KMS-11 (cell line): Measurements from ENCODE around the gene GSTO1.

Experiments
- H2AFZ ChIP-seq: fragments of 200-600 bp; sonication (generic); 2 replicates; pipeline ENCODE4 v1.6.1; 2016; ENCODE audit warnings: antibody characterized with exemption, mixed run types, low read depth
- H3K27ac ChIP-seq: fragments of 200-600 bp; sonication (generic); 2 replicates; pipeline ENCODE4 v1.6.1; 2016; ENCODE audit warnings: mild to moderate bottlenecking, mixed run types
- H3K27me3 ChIP-seq: fragments of 200-600 bp; sonication (generic); 2 replicates; pipeline ENCODE4 v1.6.1; 2017; ENCODE audit warnings: mild to moderate bottlenecking, low read depth, mixed run types, moderate library complexity; ENCODE audit not compliant: insufficient read depth
- H3K36me3 ChIP-seq: fragments of 200-600 bp; sonication (generic); 2 replicates; pipeline ENCODE4 v1.6.1; 2017; ENCODE audit warnings: mild to moderate bottlenecking, mixed run types; ENCODE audit not compliant: insufficient read depth
- H3K4me1 ChIP-seq: fragments of 200-600 bp; sonication (generic); 2 replicates; pipeline ENCODE4 v1.6.1; 2016; ENCODE audit warnings: mild to moderate bottlenecking, low read depth, mixed run types; ENCODE audit not compliant: poor library complexity, severe bottlenecking
- H3K4me2 ChIP-seq: fragments of 200-600 bp; sonication (generic); 2 replicates; pipeline ENCODE4 v1.7.0; 2016; ENCODE audit warnings: mild to moderate bottlenecking, mixed run types
- H3K4me3 ChIP-seq: fragments of 200-600 bp; sonication (generic); IDR thresholded peaks from 2 replicates; pipeline ENCODE4 v1.6.1; 2017; ENCODE audit warnings: low read depth, low read length, mixed read lengths; ENCODE audit not compliant: insufficient read depth
- H3K79me2 ChIP-seq: fragments of 200-600 bp; sonication (generic); 2 replicates; pipeline ENCODE4 v1.6.1; 2016; ENCODE audit warnings: low read depth, mixed run types; ENCODE audit not compliant: insufficient read depth
- H3K9ac ChIP-seq: fragments of 200-600 bp; sonication (generic); 2 replicates; pipeline ENCODE4 v1.6.1; 2016; ENCODE audit warnings: mild to moderate bottlenecking, mixed run types
- H4K20me1 ChIP-seq: fragments of 200-600 bp; sonication (generic); 2 replicates; pipeline ENCODE4 v1.6.1; 2016; ENCODE audit warnings: mild to moderate bottlenecking, mixed run types; ENCODE audit not compliant: insufficient read depth
- TF ChIP-seq, protein P1 (sequence below): fragments of 200-600 bp; sonication (generic); conservative IDR thresholded peaks from 2 replicates; pipeline ENCODE4 v1.6.1; 2017; ENCODE audit warnings: low read depth, mild to moderate bottlenecking, antibody characterized with exemption, low read length, moderate library complexity, mixed read lengths

The GSTO1 gene

DNA sequence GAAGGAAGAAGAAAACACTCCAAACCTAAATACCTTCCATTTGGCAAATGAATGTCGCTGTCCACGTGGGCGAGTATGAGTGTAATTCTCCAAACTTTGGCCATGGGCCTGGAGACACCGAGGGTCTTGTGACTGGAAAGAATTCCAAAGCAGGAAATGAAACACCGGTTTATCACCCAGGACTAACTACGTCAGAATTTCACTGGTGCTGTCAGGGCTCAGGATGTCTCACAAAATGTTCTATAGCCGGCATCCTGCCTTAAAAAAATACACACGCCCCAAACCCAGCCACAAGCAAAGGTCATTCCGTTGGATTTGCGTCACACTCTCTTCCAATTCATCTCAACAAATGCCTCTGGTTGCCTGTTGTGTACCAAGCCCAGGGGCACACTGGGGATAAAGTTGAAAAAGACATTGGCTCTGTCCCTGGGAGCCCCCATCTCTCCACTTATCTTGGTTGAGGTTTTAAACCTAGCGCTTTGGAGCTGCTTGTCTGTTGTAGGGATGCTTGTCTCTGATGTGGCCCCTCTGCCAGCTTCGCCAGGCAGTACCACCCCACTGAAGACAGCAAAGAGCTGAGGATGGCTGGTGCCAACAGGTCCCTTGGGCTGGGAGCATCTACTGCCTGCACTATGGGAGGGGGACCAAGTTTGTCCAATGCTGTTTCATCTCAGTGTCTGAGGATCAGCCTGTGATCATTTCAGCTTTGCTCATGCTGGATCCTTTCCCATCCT, 45.5 kb downstream of the GSTO1 start:
- no peak overlapping the region for H3K4me3 ChIP-seq

DNA sequence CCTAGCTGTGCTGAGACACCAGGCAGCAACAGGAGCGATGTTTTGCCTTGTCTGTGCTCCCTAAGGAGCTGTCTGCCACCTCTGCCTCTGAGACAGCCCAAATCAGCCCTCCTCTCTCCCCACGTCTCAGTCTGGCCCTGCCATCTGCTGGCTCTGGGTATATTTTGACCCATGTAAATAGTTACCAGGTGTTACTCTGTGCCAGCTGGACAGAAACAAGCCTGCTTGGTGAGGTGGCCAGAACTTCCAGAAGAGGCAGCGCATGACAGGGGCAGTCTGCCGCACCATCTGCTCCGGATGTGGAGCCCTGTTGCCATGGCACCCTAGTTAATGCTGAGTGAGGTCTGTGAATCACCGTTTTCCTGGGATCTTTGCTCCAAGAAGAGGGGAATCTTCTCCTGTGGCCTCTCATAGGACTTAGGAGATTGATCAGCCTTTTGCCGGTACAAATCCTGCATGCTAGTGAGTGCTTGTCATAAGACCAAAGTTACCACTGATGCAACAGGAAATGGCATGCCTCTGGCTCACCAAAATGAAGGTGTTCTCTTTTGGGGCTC, 46.1 kb downstream of the GSTO1 start:
- H3K36me3 ChIP-seq = no peaks in the 10 kb centered on the region
- H3K27ac ChIP-seq = no peak overlapping the region
- H3K4me1 ChIP-seq = no peaks in the 10 kb centered on the region
- no peak overlapping the region for H3K4me2 ChIP-seq
- no peak overlapping the region for H2AFZ ChIP-seq
- no peaks in the 10 kb centered on the region for H3K27me3 ChIP-seq
- no peak overlapping the region for H3K4me3 ChIP-seq
- TF ChIP-seq, protein P1, sequence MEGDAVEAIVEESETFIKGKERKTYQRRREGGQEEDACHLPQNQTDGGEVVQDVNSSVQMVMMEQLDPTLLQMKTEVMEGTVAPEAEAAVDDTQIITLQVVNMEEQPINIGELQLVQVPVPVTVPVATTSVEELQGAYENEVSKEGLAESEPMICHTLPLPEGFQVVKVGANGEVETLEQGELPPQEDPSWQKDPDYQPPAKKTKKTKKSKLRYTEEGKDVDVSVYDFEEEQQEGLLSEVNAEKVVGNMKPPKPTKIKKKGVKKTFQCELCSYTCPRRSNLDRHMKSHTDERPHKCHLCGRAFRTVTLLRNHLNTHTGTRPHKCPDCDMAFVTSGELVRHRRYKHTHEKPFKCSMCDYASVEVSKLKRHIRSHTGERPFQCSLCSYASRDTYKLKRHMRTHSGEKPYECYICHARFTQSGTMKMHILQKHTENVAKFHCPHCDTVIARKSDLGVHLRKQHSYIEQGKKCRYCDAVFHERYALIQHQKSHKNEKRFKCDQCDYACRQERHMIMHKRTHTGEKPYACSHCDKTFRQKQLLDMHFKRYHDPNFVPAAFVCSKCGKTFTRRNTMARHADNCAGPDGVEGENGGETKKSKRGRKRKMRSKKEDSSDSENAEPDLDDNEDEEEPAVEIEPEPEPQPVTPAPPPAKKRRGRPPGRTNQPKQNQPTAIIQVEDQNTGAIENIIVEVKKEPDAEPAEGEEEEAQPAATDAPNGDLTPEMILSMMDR = no peak
- no peaks in the 10 kb centered on the region for H3K79me2 ChIP-seq
- H4K20me1 ChIP-seq = no peaks in the 10 kb centered on the region
- no peak overlapping the region for H3K9ac ChIP-seq

More for the DNA sequence above, 45.5 kb downstream of the GSTO1 start:
- no peaks in the 10 kb centered on the region for H3K79me2 ChIP-seq
- H3K4me1 ChIP-seq = no peaks in the 10 kb centered on the region
- H3K4me2 ChIP-seq = no peak overlapping the region
- no peak overlapping the region for H3K9ac ChIP-seq
- no peaks in the 10 kb centered on the region for H3K36me3 ChIP-seq
- no peak overlapping the region for H2AFZ ChIP-seq
- no peaks in the 10 kb centered on the region for H4K20me1 ChIP-seq
- TF ChIP-seq, protein P1 = no peak
- H3K27me3 ChIP-seq = no peaks in the 10 kb centered on the region
- H3K27ac ChIP-seq = no peak overlapping the region

DNA sequence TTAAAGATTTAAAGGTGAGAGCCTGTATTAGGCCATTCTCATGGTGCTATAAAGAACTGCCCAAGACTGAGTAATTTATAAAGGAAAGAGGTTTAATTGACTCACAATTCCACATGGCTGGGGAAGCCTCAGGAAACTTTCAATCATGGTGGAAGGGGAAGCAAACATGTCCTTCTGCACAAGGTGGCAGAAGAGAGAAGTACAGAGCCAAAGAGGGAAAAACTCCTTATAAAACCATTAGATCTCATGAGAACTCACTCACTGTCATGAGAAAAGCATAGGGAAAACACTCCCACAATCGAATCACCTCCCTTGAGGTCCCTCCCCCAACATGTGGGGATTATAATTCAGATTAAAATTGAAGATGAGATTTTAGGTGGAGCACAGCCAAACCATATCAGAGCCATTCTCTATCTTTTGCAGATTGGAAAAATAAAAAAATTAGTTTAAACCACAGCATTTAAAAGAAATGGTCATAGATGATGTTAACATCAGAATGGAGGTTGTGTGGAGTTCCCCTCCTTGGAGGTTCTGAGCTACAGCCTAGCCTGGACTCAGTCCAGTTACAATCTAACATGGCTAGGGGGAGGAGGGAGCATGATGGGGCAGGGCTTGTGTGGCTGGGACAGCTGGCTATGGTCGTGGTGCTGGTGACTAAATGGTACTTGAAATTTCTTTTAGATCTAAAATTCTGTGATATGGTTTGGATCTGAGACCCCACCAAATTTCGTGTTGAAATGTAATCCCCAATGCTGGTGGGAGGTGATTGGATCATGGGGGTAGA, 47.4 kb downstream of the GSTO1 start:
- no peaks in the 10 kb centered on the region for H4K20me1 ChIP-seq
- H3K36me3 ChIP-seq = no peaks in the 10 kb centered on the region
- no peaks in the 10 kb centered on the region for H3K79me2 ChIP-seq
- no peak overlapping the region for H3K4me3 ChIP-seq
- H2AFZ ChIP-seq = no peak overlapping the region
- no peak overlapping the region for H3K9ac ChIP-seq
- no peak overlapping the region for H3K27ac ChIP-seq
- TF ChIP-seq, protein P1 = no peak
- no peak overlapping the region for H3K4me2 ChIP-seq
- peaks cover 7% of the 10 kb centered on the region; the same call in 1 of the 2 replicates for H3K27me3 ChIP-seq
- no peaks in the 10 kb centered on the region for H3K4me1 ChIP-seq

DNA sequence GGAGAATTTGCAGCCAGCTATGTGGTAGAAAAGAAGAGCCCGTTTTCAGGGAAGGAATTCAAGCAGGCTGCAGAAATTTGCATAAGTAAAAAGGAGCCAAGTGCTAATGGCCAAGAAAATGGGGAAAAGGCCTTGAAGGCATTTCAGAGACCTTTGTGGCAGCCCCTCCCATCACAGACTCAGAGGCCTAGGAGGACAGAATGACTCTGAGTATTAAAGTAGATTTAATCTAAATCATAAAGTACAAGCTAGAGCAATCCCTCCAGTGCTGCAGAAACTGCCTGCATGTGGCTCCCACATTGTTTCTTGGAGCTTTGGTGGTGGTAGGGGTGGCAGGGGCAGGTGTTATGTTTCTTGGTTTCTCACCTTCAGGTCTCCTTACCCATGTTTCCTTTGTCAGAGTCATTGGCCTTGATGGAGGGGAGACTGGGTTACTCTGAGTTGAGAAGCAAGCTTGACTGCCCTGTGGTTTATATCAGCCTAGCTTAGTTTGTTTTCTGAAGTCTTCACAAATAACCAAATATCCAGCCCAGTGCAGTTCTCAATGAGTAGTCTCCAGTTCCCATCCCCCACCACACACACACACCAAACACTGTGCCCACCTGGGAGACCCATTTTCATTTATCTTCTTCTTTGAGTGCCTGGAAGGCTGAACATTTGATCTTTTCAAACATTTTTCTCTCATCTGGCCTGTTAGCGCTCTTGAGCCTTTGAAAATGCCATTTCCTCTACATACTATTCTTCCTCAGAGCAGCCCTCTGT, 49.1 kb downstream of the GSTO1 start:
- TF ChIP-seq, protein P1 = no peak
- Histone ChIP-seq H3K4me1 (peaks cover 14% of the 10 kb centered on the region), H3K4me3 (no peak overlapping the region), H3K9ac (no peak overlapping the region), H3K27ac (no peak overlapping the region), H3K36me3 (no peaks in the 10 kb centered on the region), H2AFZ (no peak overlapping the region), H3K4me2 (no peak overlapping the region), H3K79me2 (no peaks in the 10 kb centered on the region), H3K27me3 (peaks cover 7% of the 10 kb centered on the region; the same call in 1 of the 2 replicates), H4K20me1 (no peaks in the 10 kb centered on the region)
